ENCODE results near the gene AGAP1. TPM values are rescaled to one million over a fixed set of nuclear protein-coding genes. Genes with fewer than 3 reads are reported as not detected.

The AGAP1 gene
- total RNA-seq, 1 donor, result 10.8 TPM

DNA sequence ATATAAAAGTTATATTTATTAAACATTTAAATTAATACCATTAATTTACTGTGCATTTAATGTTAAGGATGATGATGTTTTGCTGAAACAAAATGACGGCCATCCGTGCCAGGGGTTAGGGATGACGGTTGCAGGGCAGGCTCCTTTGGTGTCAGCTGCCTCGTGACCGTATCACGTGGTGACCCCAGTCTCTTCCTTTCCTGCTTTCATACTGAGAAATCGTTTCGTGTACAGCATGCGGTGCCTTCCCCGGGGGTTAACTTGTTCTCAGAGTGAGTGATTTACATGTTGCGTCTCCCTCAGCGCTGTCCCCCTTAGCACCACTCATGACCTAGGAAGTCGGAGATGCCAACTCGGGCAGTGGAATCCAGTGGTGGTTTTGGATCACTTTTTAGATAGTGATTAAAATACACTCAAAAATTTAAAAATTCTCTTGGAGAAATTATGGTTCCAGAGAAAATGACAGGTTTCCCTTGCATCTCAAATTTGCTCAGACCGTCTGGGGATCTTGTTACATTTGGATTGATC, 383.5 kb downstream of the AGAP1 start:
- no peak overlapping the region for H3K4me3 ChIP-seq (ENCODE audit: low read depth, low read length)
- TF ChIP-seq, protein P1, sequence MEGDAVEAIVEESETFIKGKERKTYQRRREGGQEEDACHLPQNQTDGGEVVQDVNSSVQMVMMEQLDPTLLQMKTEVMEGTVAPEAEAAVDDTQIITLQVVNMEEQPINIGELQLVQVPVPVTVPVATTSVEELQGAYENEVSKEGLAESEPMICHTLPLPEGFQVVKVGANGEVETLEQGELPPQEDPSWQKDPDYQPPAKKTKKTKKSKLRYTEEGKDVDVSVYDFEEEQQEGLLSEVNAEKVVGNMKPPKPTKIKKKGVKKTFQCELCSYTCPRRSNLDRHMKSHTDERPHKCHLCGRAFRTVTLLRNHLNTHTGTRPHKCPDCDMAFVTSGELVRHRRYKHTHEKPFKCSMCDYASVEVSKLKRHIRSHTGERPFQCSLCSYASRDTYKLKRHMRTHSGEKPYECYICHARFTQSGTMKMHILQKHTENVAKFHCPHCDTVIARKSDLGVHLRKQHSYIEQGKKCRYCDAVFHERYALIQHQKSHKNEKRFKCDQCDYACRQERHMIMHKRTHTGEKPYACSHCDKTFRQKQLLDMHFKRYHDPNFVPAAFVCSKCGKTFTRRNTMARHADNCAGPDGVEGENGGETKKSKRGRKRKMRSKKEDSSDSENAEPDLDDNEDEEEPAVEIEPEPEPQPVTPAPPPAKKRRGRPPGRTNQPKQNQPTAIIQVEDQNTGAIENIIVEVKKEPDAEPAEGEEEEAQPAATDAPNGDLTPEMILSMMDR (IDR thresholded peaks at IDR 0.05; ENCODE audit: insufficient read depth, low read depth, low read length), result no peak
- no peak for DNase-seq (ENCODE audit: low read depth)

DNA sequence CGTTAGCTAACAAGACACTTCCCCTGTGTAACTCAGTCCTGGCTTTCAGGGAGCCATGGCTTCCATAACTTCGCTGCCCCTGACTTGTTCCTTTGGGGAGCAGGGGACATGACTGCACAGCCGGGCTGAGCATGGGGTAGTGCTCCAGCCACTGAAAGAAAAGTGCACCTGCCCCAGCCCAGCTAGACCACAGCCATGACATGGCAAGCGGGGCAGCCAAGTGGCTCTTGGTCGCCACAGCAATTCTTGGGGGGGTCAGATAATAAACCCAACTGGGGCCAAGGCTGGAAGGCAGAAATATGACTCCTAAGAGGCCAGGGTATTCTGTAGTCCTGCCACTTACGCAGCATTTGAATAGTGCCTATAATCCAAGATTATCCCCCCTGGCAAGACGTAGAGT, 385.3 kb downstream of the AGAP1 start:
- DNase-seq (ENCODE audit: low read depth), result no peak
- TF ChIP-seq, protein P1 (IDR thresholded peaks at IDR 0.05; ENCODE audit: insufficient read depth, low read depth, low read length), result no peak
- no peak overlapping the region for H3K4me3 ChIP-seq (ENCODE audit: low read depth, low read length)

DNA sequence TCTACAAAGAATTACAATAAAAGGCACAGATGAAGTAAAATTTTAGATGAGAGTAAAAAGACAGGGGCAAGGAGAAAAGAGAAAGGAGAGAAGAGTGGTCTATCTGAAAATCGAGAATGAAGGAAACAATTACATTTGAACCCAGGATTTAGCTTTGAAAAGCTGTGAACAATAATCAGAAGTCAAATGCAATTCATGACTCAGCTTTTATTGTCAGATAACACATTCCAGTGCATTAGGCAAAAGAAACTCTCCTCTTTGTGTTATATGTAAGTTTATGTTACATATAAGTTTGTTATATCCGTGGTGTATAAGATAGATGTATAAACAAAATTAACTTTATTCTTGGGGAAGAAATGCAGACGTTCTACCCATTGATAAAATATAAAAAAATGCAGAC, 389.8 kb downstream of the AGAP1 start:
- no peak for DNase-seq (ENCODE audit: low read depth)
- TF ChIP-seq, protein P1 (IDR thresholded peaks at IDR 0.05; ENCODE audit: insufficient read depth, low read depth, low read length), result no peak
- no peak overlapping the region for H3K4me3 ChIP-seq (ENCODE audit: low read depth, low read length)

DNA sequence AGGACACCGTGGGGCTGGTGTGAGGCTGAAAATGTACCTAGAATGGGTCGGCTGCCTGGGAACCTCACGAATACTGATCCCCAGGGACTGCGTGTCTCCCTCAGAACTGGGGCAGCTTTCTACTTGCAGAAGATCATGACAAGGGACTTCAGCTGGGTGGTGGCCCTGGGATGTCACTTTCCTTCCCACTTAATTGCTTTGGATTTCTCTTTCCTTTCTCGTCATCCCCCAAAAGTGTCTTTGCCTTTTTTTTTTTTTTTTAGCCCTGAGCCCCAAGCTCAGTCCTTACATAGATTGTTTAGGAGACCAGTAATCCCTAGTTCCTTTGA, 395.4 kb downstream of the AGAP1 start:
- TF ChIP-seq, protein P1 (IDR thresholded peaks at IDR 0.05; ENCODE audit: insufficient read depth, low read depth, low read length), result no peak
- no peak overlapping the region for H3K4me3 ChIP-seq (ENCODE audit: low read depth, low read length)
- DNase-seq (ENCODE audit: low read depth), result no peak

DNA sequence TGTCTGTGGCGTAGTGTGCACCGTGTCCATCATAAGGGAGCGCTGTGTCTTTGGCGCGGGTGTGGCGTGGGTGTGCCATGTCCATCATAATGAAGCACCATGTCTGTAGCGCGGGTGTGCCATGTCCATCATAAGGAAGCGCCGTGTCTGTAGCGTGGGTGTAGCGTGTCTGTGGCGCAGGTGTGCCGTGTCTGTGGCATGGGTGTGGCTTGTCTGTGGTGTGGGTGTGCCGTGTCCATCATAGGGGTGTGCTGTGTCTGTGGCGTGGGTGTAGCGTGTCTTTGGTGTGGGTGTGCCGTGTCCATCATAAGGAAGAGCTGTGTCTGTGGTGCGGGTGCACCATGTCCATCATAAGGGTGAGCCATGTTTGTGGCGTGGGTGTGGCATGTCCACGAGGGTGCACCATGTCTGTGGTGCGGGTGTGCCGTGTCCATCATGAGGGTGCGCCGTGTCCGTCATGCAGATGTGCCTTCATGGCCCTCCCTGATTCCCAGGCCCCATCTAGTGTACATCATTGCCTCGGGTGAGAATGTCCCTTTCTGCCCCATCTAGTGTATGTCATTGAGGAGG, 399.4 kb downstream of the AGAP1 start:
- no peak for DNase-seq (ENCODE audit: low read depth)
- no peak overlapping the region for H3K4me3 ChIP-seq (ENCODE audit: low read depth, low read length)
- TF ChIP-seq, protein P1 (IDR thresholded peaks at IDR 0.05; ENCODE audit: insufficient read depth, low read depth, low read length), result no peak

DNA sequence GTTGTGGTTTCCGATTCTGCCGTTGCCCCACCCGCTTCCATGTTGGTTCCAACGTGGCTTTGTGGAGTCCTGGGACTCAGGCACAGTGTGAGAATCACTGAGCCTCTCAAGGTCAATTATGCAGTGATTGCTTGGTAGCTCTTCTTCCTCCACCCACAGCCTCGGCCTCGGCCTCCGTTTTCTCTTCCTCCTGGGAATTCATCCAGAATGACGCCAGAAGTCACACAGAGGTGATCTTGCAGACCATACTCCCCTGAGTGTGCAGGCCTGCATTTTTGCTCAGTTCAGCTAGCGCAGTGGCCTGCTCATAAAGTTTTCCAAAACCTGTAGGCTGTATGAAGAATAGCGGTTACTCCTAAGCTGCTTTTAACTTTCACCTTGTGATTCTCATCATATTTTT, 401.0 kb downstream of the AGAP1 start:
- TF ChIP-seq, protein P1 (IDR thresholded peaks at IDR 0.05; ENCODE audit: insufficient read depth, low read depth, low read length), result no peak
- DNase-seq (ENCODE audit: low read depth), result no peak
- H3K4me3 ChIP-seq (ENCODE audit: low read depth, low read length), result no peak overlapping the region

DNA sequence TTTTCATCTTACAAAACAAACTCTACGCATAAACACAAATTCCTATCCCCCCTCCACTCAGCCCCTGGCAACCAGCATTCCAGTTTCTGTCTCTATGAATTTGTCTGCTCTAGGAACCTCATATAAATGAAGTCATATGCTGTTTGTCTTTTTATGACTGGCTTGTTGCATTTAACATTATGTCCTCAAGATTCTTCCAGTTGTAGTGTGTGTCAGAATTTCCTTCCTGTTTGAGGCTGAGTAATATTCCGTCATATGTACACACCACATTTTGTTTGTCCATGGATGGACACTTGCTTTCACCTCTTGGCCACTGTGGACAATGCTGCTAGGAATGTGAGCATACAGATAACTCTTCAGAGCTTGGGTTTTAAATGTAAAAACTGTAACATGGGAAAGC, 402.2 kb downstream of the AGAP1 start:
- TF ChIP-seq, protein P1 (IDR thresholded peaks at IDR 0.05; ENCODE audit: insufficient read depth, low read depth, low read length), result no peak
- H3K4me3 ChIP-seq (ENCODE audit: low read depth, low read length), result no peak overlapping the region
- no peak for DNase-seq (ENCODE audit: low read depth)

Data from fibroblast of villous mesenchyme (primary cell).